HG03571 (cell line): ENCODE results near the gene BCL3.
"Not testable (repeated sequence)": the region's sequence is repeated elsewhere in the genome, so short reads cannot be mapped to it uniquely, and the experiment has no call there.

Source experiments
- ATAC-seq: cut with Tn5 transposase; IDR thresholded peaks from one replicate; pipeline ENCODE4 v1.9.1; 2021; ENCODE audit not compliant: unreplicated experiment

BCL3 gene, protein sequence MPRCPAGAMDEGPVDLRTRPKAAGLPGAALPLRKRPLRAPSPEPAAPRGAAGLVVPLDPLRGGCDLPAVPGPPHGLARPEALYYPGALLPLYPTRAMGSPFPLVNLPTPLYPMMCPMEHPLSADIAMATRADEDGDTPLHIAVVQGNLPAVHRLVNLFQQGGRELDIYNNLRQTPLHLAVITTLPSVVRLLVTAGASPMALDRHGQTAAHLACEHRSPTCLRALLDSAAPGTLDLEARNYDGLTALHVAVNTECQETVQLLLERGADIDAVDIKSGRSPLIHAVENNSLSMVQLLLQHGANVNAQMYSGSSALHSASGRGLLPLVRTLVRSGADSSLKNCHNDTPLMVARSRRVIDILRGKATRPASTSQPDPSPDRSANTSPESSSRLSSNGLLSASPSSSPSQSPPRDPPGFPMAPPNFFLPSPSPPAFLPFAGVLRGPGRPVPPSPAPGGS

DNA sequence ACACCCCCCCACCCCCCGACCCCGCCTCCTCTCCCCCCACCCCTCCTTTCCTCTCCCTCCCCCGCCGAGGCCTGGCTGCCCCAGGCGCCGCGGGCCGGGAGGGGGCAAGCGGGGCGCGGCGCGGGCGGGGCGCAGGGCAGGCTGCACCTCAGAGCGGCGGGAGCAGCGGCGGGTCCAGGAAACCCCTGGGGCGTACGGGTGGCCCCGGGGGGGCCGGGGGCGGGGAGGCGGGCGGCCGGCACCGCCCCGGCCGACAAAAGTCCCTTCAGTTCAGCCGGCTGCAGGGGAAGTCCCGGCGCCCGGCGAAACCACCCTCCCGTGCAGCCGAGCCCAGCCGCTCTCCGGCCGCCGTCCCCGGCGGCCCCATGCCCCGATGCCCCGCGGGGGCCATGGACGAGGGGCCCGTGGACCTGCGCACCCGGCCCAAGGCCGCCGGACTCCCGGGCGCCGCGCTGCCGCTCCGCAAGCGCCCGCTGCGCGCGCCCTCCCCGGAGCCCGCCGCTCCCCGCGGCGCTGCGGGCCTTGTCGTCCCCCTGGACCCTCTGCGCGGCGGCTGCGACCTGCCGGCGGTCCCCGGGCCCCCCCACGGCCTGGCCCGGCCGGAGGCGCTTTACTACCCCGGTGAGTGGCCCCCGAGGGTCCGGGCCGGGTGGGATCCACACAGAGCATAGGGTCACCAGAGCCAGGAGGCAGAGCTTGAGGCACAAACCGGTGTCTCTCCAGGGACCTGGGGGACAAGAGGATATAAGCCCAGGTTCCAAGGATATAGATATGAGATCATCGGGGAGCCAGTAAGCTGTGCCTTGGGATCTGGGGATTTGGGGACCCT, at the start of gene BCL3:
Gene BCL3 (plus strand): TSS at position 283 of the 829 bp plus-strand sequence. CDS start 83 bp downstream, at position 366.
- peak; percentile 23 for ATAC-seq

- no peak for ATAC-seq
These were observed 48.0 kb upstream of the BCL3 start for GRCh38 chr19:44700547-44700946.

DNA sequence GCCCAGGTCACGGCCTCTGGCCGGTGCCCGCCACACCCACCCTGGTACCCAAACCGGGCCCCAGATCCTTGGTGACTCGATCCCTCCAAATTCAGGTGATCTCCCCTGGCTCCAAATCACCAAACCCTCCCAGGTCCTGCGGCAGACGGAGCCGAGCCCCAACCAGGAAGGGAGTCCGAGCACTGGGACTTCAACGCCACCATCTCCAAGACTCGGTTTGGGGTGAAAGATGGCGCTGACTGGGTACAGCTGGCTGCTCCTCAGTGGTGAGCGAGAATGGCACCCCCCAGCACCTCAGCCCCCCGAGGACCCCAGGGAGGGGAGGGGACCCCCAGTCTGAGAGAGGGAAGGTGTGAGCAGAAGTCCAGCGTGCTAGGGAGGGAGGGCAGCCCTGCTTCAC, 47.3 kb upstream of the BCL3 start:
- no peak for ATAC-seq

- no peak for ATAC-seq
These were observed 45.8 kb upstream of the BCL3 start for GRCh38 chr19:44702551-44703176.

- ATAC-seq: no peak
These were observed 45.0 kb upstream of the BCL3 start for GRCh38 chr19:44703336-44704078.

DNA sequence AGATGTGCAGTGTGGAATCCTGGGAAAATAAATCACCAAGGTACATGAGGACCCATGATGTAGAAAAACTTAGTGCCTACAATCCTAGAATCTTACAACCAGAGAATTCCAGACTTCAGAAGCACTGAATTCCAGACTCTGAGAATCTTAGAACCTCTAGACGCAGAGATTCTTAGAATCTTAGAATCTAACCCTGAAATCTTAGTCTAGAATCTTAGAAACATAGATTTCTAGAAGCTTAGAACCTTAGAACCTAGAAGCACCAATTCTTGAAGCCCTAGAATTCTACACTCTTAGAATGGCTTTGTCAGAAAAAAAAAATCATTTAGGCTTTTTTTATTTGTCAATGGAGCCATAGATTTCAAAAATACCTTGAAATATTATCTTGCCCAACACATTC, 43.5 kb upstream of the BCL3 start:
- ATAC-seq: no peak

DNA sequence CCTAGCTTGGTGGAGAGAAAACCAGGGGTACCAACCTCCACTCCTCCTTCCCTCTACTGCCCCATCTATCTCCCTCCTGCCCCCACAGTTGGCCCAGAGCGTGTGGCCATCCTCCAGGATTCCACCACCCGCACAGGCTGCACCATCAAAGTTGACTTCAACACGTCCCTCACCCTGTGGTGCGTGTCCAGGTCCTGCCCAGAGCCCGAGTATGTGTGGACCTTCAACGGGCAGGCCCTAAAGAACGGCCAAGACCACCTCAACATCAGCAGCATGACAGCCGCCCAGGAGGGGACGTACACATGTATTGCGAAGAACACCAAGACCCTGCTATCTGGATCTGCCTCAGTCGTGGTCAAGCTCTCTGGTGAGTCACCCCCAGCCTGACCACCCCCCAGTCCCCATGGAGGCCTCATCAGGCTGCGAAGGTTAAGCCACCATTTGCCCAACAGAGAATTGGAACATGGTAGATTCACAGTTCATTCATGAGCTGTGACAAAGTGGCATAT, 43.0 kb upstream of the BCL3 start:
- ATAC-seq: no peak

- no peak for ATAC-seq
These were observed 41.8 kb upstream of the BCL3 start for GRCh38 chr19:44706506-44707236.

DNA sequence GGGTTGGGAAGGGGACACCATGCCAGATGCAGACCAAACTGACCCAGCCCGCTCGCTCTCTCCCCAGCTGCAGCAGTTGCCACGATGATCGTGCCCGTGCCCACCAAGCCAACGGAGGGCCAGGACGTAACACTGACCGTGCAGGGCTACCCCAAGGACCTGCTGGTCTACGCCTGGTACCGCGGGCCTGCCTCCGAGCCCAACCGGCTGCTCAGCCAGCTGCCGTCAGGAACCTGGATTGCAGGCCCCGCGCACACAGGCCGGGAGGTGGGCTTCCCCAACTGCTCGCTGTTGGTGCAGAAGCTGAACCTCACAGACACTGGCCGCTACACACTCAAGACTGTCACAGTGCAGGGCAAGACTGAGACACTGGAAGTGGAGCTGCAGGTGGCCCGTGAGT, 40.7 kb upstream of the BCL3 start:
- ATAC-seq: no peak

GRCh38 chr19:44708940-44709339, 39.6 kb upstream of the BCL3 start:
- ATAC-seq: no peak

DNA sequence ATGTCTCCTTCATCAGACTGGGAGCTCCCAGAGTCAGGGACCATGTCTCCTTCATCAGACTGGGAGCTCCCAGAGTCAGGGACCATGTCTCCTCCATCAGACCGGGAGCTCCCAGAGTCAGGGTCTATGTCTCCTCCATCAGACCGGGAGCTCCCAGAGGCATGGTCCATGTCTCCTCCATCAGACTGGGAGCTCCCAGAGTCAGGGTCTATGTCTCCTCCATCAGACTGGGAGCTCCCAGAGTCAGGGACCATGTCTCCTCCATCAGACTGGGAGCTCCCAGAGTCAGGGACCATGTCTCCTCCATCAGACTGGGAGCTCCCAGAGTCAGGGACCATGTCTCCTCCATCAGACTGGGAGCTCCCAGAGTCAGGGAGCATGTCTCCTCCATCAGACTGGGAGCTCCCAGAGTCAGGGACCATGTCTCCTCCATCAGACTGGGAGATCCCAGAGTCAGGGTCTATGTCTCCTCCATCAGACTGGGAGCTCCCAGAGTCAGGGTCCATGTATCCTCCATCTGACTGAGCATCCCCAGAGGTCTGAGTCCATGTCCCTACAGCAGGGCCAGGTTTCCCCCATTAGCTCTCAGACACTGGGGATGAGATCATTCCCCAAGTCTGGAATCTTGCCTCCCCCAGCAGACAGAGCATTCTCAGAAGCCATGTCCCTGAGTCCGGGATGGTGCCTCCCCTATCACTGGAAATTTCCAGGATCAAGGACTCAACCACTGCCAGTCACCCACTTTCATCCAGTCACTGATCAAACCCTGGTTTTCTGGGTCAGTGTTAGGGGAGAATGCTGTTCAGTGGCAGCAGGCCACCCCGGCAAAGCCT, 38.9 kb upstream of the BCL3 start:
- ATAC-seq: not testable (repeated sequence)

GRCh38 chr19:44710483-44710882, 38.0 kb upstream of the BCL3 start:
- no peak for ATAC-seq

- ATAC-seq: no peak
These were observed 35.5 kb upstream of the BCL3 start for GRCh38 chr19:44712864-44713515.

GRCh38 chr19:44714597-44715169, 33.8 kb upstream of the BCL3 start:
- no peak for ATAC-seq

DNA sequence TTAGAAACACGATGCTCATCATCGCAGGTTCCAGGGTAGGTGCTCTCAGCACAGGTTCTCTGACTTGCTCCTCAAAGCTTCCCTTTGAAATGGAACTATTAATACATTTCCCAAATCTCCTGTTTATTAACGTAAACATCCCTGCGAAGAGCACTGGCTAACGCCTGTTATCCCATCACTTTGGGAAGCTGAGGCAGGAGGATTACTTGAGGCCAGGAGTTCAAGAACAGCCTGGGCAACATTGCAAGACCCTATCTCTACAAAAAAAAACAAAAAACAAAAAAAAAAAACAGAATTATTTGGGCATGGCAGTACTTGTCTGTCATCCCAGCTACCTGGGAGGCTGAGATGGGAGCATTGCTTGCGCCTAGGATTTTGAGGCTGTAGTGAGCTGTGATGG, 30.9 kb upstream of the BCL3 start:
- no peak for ATAC-seq

GRCh38 chr19:44718441-44719261, 29.9 kb upstream of the BCL3 start:
- no peak for ATAC-seq

DNA sequence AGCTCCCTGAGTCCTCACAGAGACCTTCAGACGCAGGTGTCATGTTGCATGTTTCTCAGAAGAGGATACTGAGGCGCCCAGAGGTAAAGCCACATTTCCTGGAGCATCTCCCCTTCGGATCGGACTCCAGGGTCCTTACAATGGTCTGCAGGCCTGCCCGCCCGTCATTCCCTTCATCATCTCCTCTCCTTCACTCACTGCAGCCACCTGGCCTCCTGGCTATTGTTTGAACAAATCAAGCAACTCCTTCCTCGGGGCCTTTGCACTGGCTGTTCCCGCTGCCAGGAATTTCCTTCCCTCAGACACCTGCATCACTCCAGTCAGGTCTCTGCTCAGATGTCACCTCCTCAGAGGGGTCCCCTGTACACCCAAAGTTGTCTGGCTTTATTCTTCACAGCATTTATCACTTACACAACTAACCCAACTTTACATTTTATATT, 29.2 kb upstream of the BCL3 start:
- no peak for ATAC-seq
